ENCODE results near the gene KRT86.

Gene KRT86

DNA sequence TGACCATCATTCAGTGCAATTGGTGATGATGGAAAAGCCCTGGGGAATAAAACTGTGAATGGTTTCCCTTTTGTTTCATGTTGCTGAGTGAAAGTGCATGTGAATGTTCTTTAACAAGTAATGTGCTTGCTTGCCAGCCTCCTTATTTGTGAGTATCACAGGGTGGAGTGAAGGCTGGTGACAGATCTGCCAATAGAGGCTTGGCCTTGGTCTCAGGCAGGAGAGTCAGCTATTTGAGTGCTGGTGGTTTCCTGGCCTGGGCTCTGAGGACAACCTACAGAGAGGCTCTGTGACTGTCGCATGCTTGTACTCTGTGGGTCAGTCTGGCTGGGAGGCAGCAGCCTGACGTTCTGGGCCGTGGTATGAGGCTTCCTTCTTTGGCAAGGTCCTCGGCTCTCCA is 72.1 kb downstream of the KRT86 start:
- TF ChIP-seq ZBTB7A (IDR thresholded peaks at IDR 0.05; ENCODE audit: low read depth) (no peak), FOXM1 (IDR thresholded peaks at IDR 0.05; ENCODE audit: borderline replicate concordance, low read depth) (no peak), YY1 (IDR thresholded peaks at IDR 0.05; ENCODE audit: low read depth) (no peak), NFIC (IDR thresholded peaks at IDR 0.05) (no peak), TAF1 (IDR thresholded peaks at IDR 0.05; ENCODE audit: low read depth) (no peak), CEBPB (IDR thresholded peaks at IDR 0.05) (no peak), TEAD4 (IDR thresholded peaks at IDR 0.05) (no peak), EGR1 (IDR thresholded peaks at IDR 0.05) (no peak), EP300 (IDR thresholded peaks at IDR 0.05; ENCODE audit: borderline replicate concordance) (no peak), TCF12 (IDR thresholded peaks at IDR 0.05; ENCODE audit: low read depth) (no peak), CREB1 (IDR thresholded peaks at IDR 0.05; ENCODE audit: low read depth) (no peak)
- TF ChIP-seq, protein P1, sequence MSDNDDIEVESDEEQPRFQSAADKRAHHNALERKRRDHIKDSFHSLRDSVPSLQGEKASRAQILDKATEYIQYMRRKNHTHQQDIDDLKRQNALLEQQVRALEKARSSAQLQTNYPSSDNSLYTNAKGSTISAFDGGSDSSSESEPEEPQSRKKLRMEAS (IDR thresholded peaks at IDR 0.05), result no peak
- TF ChIP-seq, protein P2, sequence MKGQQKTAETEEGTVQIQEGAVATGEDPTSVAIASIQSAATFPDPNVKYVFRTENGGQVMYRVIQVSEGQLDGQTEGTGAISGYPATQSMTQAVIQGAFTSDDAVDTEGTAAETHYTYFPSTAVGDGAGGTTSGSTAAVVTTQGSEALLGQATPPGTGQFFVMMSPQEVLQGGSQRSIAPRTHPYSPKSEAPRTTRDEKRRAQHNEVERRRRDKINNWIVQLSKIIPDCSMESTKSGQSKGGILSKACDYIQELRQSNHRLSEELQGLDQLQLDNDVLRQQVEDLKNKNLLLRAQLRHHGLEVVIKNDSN (IDR thresholded peaks at IDR 0.05), result no peak
- TF ChIP-seq, protein P3, sequence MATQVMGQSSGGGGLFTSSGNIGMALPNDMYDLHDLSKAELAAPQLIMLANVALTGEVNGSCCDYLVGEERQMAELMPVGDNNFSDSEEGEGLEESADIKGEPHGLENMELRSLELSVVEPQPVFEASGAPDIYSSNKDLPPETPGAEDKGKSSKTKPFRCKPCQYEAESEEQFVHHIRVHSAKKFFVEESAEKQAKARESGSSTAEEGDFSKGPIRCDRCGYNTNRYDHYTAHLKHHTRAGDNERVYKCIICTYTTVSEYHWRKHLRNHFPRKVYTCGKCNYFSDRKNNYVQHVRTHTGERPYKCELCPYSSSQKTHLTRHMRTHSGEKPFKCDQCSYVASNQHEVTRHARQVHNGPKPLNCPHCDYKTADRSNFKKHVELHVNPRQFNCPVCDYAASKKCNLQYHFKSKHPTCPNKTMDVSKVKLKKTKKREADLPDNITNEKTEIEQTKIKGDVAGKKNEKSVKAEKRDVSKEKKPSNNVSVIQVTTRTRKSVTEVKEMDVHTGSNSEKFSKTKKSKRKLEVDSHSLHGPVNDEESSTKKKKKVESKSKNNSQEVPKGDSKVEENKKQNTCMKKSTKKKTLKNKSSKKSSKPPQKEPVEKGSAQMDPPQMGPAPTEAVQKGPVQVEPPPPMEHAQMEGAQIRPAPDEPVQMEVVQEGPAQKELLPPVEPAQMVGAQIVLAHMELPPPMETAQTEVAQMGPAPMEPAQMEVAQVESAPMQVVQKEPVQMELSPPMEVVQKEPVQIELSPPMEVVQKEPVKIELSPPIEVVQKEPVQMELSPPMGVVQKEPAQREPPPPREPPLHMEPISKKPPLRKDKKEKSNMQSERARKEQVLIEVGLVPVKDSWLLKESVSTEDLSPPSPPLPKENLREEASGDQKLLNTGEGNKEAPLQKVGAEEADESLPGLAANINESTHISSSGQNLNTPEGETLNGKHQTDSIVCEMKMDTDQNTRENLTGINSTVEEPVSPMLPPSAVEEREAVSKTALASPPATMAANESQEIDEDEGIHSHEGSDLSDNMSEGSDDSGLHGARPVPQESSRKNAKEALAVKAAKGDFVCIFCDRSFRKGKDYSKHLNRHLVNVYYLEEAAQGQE (IDR thresholded peaks at IDR 0.05; ENCODE audit: low read depth), result no peak

DNA sequence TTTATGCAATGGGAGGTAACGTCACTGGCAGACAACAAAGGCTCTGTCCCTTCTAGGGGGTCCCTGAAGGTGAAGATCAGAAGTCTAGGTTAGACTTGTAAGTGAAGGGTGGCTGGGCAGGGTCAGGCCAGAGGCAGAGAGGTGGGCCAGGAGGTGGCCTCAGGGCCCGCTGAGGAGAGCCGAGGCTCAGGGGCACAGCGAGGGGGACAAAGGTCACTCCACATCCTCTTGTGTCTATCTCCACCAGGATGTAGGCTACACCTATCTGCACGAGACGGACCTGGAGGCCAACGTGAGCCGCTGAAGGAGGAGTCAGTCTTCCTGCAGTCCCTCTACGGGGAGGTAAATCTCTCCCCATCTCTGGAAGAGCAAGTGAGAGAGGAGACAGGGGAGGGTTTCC is 72.6 kb downstream of the KRT86 start:
- TF ChIP-seq TAF1 (IDR thresholded peaks at IDR 0.05; ENCODE audit: low read depth) (no peak), NFIC (IDR thresholded peaks at IDR 0.05) (no peak), EGR1 (IDR thresholded peaks at IDR 0.05) (no peak), CREB1 (IDR thresholded peaks at IDR 0.05; ENCODE audit: low read depth) (no peak), YY1 (IDR thresholded peaks at IDR 0.05; ENCODE audit: low read depth) (no peak), FOXM1 (IDR thresholded peaks at IDR 0.05; ENCODE audit: borderline replicate concordance, low read depth) (no peak), EP300 (IDR thresholded peaks at IDR 0.05; ENCODE audit: borderline replicate concordance) (no peak), CEBPB (IDR thresholded peaks at IDR 0.05) (no peak), ZBTB7A (IDR thresholded peaks at IDR 0.05; ENCODE audit: low read depth) (no peak), TCF12 (IDR thresholded peaks at IDR 0.05; ENCODE audit: low read depth) (no peak)
- TF ChIP-seq, protein P3 (IDR thresholded peaks at IDR 0.05; ENCODE audit: low read depth), result no peak
- TF ChIP-seq, protein P1 (IDR thresholded peaks at IDR 0.05), result no peak
- TF ChIP-seq, protein P2 (IDR thresholded peaks at IDR 0.05), result no peak

DNA sequence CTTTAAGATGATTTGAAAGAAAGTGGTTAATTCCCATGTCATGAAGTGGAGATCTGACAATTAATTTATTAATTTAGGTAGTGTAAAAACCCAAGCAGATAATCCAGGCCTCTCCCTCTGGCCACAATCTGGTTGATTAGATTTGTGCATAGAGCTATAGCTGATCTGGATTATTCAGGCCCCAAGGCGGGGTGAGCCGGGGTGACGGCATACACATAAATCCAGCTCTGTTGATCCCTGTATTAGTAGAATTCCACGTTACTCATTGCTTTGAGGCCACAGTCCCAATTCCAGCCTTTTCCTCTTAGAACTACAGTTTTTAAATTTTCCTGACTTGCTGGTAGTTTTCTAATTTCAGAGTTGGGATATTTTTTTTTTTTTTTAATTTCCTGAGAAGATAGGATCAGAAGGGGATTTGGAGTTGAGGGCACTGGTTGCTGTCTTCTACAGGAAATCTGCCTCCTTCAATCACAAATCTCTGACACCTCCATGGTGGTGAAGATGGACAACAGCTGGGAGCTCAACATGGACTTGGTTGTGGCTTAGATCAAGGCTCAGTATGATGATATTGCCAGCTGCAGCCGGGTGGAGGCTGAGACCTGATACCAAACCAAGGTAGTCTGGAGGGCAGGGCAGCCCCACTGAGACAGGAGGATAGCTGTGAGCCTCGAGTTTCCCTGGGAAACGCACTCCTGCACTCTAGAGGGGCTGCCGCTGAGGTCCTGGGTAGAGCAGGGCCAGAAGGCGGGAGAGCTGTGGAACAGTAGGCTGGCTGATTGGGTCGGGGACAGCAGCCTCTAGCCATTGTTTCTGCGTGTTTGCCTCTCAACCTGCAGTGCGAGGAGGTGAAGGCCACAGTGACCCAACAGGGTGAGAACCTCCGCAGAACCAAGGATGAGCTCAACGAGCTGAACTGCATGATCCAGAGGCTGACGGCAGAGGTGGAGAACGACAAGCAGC is 73.4 kb downstream of the KRT86 start:
- no peak for TF ChIP-seq TCF12 (IDR thresholded peaks at IDR 0.05; ENCODE audit: low read depth)
- no peak for TF ChIP-seq CREB1 (IDR thresholded peaks at IDR 0.05; ENCODE audit: low read depth)
- TF ChIP-seq, protein P3 (IDR thresholded peaks at IDR 0.05; ENCODE audit: low read depth), result no peak
- no peak for TF ChIP-seq YY1 (IDR thresholded peaks at IDR 0.05; ENCODE audit: low read depth)
- no peak for TF ChIP-seq NFIC (IDR thresholded peaks at IDR 0.05)
- no peak for TF ChIP-seq FOXM1 (IDR thresholded peaks at IDR 0.05; ENCODE audit: borderline replicate concordance, low read depth)

DNA sequence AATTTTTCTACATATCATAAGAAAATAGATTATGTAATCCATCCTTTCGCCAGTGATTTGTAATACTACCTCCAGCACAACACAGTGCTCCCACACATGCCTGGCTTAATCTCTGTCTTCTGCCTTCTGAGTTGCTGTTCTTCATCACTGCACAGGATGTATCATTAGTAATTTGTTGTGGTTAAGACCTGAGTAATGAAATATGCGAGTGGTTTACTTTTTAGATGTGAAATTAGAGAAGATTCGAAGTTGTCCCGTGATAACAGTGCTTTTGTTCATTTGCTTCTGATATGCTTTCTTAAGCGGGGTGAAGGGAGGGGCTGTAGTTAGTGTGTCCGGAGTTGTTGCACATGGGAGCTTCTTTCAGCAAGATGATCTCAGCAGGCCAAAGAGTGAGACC is 74.8 kb downstream of the KRT86 start:
- TF ChIP-seq CEBPB (IDR thresholded peaks at IDR 0.05) (no peak), TCF12 (IDR thresholded peaks at IDR 0.05; ENCODE audit: low read depth) (no peak), TAF1 (IDR thresholded peaks at IDR 0.05; ENCODE audit: low read depth) (no peak), NFIC (IDR thresholded peaks at IDR 0.05) (no peak), EP300 (IDR thresholded peaks at IDR 0.05; ENCODE audit: borderline replicate concordance) (no peak), YY1 (IDR thresholded peaks at IDR 0.05; ENCODE audit: low read depth) (no peak), EGR1 (IDR thresholded peaks at IDR 0.05) (no peak)
- TF ChIP-seq, protein P2 (IDR thresholded peaks at IDR 0.05), result no peak
